ENCODE data around the gene CHURC1.

CHURC1 gene

GRCh38 chr14:64970776-64971477, 56.7 kb downstream of the CHURC1 start:
- peaks cover 9% of the 10 kb centered on the region for H3K4me1 ChIP-seq (ENCODE audit: control insufficient read depth, insufficient read depth, low read length)
- H3K27ac ChIP-seq (ENCODE audit: low read length), result no peak overlapping the region
- H3K27me3 ChIP-seq (ENCODE audit: control insufficient read depth in 1 of 2, insufficient read depth in 2 of 2, low read length in 2 of 2), result peaks cover 0 to 3% of the 10 kb centered on the region in 2 donors
- H3K9ac ChIP-seq (ENCODE audit: low read length in 2 of 2), result peak overlapping the region; percentile 69 to 77
- no peaks in the 10 kb centered on the region for H3K9me3 ChIP-seq (ENCODE audit: control insufficient read depth in 2 of 2, low read length in 2 of 2)
- H3K4me3 ChIP-seq (ENCODE audit: low read length in 2 of 2), result peak overlapping the region; percentile 74 to 77
- H3K36me3 ChIP-seq (ENCODE audit: control insufficient read depth in 2 of 2, insufficient read depth in 2 of 2, low read length in 2 of 2), result no peaks in the 10 kb centered on the region

GRCh38 chr14:64971491-64971942, 57.3 kb downstream of the CHURC1 start:
- Histone ChIP-seq H3K27ac (ENCODE audit: low read length) (no peak overlapping the region), H3K36me3 (ENCODE audit: control insufficient read depth in 2 of 2, insufficient read depth in 2 of 2, low read length in 2 of 2) (no peaks in the 10 kb centered on the region), H3K9me3 (ENCODE audit: control insufficient read depth in 2 of 2, low read length in 2 of 2) (no peaks in the 10 kb centered on the region), H3K4me1 (ENCODE audit: control insufficient read depth, insufficient read depth, low read length) (peaks cover 9% of the 10 kb centered on the region), H3K9ac (ENCODE audit: low read length in 2 of 2) (peak overlapping the region; percentile 69 to 77), H3K4me3 (ENCODE audit: low read length in 2 of 2) (peak overlapping the region; percentile 74 to 77), H3K27me3 (ENCODE audit: control insufficient read depth in 1 of 2, insufficient read depth in 2 of 2, low read length in 2 of 2) (peaks cover 0 to 3% of the 10 kb centered on the region in 2 donors)

GRCh38 chr14:64971943-64972791, 57.9 kb downstream of the CHURC1 start, which contains the start of gene RAB15:
RAB15 (minus strand) TSS chr14:64972336; CDS start chr14:64972076, 260 bp downstream.
- Histone ChIP-seq H3K27ac (ENCODE audit: low read length) (no peak within 1 kb of the TSS), H3K9ac (ENCODE audit: low read length in 2 of 2) (peak within 1 kb of the TSS; percentile 69 to 77), H3K9me3 (ENCODE audit: control insufficient read depth in 2 of 2, low read length in 2 of 2) (no peaks in the 10 kb centered on the region), H3K4me3 (ENCODE audit: low read length in 2 of 2) (peak within 1 kb of the TSS; percentile 74 to 77), H3K4me1 (ENCODE audit: control insufficient read depth, insufficient read depth, low read length) (peaks cover 9% of the 10 kb centered on the region), H3K36me3 (ENCODE audit: control insufficient read depth in 2 of 2, insufficient read depth in 2 of 2, low read length in 2 of 2) (no peaks in the 10 kb centered on the region), H3K27me3 (ENCODE audit: control insufficient read depth in 1 of 2, insufficient read depth in 2 of 2, low read length in 2 of 2) (peaks cover 0 to 3% of the 10 kb centered on the region in 2 donors)

GRCh38 chr14:64973026-64973442, 58.8 kb downstream of the CHURC1 start:
- peaks cover 9% of the 10 kb centered on the region for H3K4me1 ChIP-seq (ENCODE audit: control insufficient read depth, insufficient read depth, low read length)
- no peaks in the 10 kb centered on the region for H3K9me3 ChIP-seq (ENCODE audit: control insufficient read depth in 2 of 2, low read length in 2 of 2)
- H3K27ac ChIP-seq (ENCODE audit: low read length), result no peak overlapping the region
- peaks cover 0 to 3% of the 10 kb centered on the region in 2 donors for H3K27me3 ChIP-seq (ENCODE audit: control insufficient read depth in 1 of 2, insufficient read depth in 2 of 2, low read length in 2 of 2)
- no peak overlapping the region for H3K9ac ChIP-seq (ENCODE audit: low read length in 2 of 2)
- H3K36me3 ChIP-seq (ENCODE audit: control insufficient read depth in 2 of 2, insufficient read depth in 2 of 2, low read length in 2 of 2), result no peaks in the 10 kb centered on the region
- no peak overlapping the region for H3K4me3 ChIP-seq (ENCODE audit: low read length in 2 of 2)

GRCh38 chr14:64973826-64974225, 59.6 kb downstream of the CHURC1 start:
- Histone ChIP-seq H3K9me3 (ENCODE audit: control insufficient read depth in 2 of 2, low read length in 2 of 2) (no peaks in the 10 kb centered on the region), H3K4me3 (ENCODE audit: low read length in 2 of 2) (no peak overlapping the region)

GRCh38 chr14:64974563-64974962, 60.3 kb downstream of the CHURC1 start:
- H3K4me1 ChIP-seq (ENCODE audit: control insufficient read depth, insufficient read depth, low read length), result peaks cover 9% of the 10 kb centered on the region
- H3K36me3 ChIP-seq (ENCODE audit: control insufficient read depth in 2 of 2, insufficient read depth in 2 of 2, low read length in 2 of 2), result no peaks in the 10 kb centered on the region
- H3K27ac ChIP-seq (ENCODE audit: low read length), result no peak overlapping the region
- H3K9ac ChIP-seq (ENCODE audit: low read length in 2 of 2), result no peak overlapping the region
- H3K4me3 ChIP-seq (ENCODE audit: low read length in 2 of 2), result no peak overlapping the region
- peaks cover 0 to 3% of the 10 kb centered on the region in 2 donors for H3K27me3 ChIP-seq (ENCODE audit: control insufficient read depth in 1 of 2, insufficient read depth in 2 of 2, low read length in 2 of 2)
- no peaks in the 10 kb centered on the region for H3K9me3 ChIP-seq (ENCODE audit: control insufficient read depth in 2 of 2, low read length in 2 of 2)

More at GRCh38 chr14:64973826-64974225, 59.6 kb downstream of the CHURC1 start:
- H3K4me1 ChIP-seq (ENCODE audit: control insufficient read depth, insufficient read depth, low read length), result peaks cover 9% of the 10 kb centered on the region
- peaks cover 0 to 3% of the 10 kb centered on the region in 2 donors for H3K27me3 ChIP-seq (ENCODE audit: control insufficient read depth in 1 of 2, insufficient read depth in 2 of 2, low read length in 2 of 2)
- H3K9ac ChIP-seq (ENCODE audit: low read length in 2 of 2), result no peak overlapping the region
- no peak overlapping the region for H3K27ac ChIP-seq (ENCODE audit: low read length)
- no peaks in the 10 kb centered on the region for H3K36me3 ChIP-seq (ENCODE audit: control insufficient read depth in 2 of 2, insufficient read depth in 2 of 2, low read length in 2 of 2)

GRCh38 chr14:64979336-64980074, 65.2 kb downstream of the CHURC1 start:
- no peak overlapping the region for H3K27ac ChIP-seq (ENCODE audit: low read length)
- H3K9me3 ChIP-seq (ENCODE audit: control insufficient read depth in 2 of 2, low read length in 2 of 2), result no peaks in the 10 kb centered on the region
- H3K27me3 ChIP-seq (ENCODE audit: control insufficient read depth in 1 of 2, insufficient read depth in 2 of 2, low read length in 2 of 2), result peaks cover 0 to 2% of the 10 kb centered on the region in 2 donors
- H3K9ac ChIP-seq (ENCODE audit: low read length in 2 of 2), result no peak overlapping the region
- H3K4me1 ChIP-seq (ENCODE audit: control insufficient read depth, insufficient read depth, low read length), result peaks cover 3% of the 10 kb centered on the region
- H3K36me3 ChIP-seq (ENCODE audit: control insufficient read depth in 2 of 2, insufficient read depth in 2 of 2, low read length in 2 of 2), result no peaks in the 10 kb centered on the region
- H3K4me3 ChIP-seq (ENCODE audit: low read length in 2 of 2), result no peak overlapping the region

GRCh38 chr14:64983439-64984310, 69.4 kb downstream of the CHURC1 start:
- Histone ChIP-seq H3K4me1 (ENCODE audit: control insufficient read depth, insufficient read depth, low read length) (peaks cover 16% of the 10 kb centered on the region), H3K27ac (ENCODE audit: low read length) (no peak overlapping the region), H3K9me3 (ENCODE audit: control insufficient read depth in 2 of 2, low read length in 2 of 2) (no peaks in the 10 kb centered on the region), H3K36me3 (ENCODE audit: control insufficient read depth in 2 of 2, insufficient read depth in 2 of 2, low read length in 2 of 2) (no peaks in the 10 kb centered on the region), H3K9ac (ENCODE audit: low read length in 2 of 2) (peak overlapping the region in 1 of 2 donors; percentile 7), H3K27me3 (ENCODE audit: control insufficient read depth in 1 of 2, insufficient read depth in 2 of 2, low read length in 2 of 2) (peaks cover 0 to 2% of the 10 kb centered on the region in 2 donors), H3K4me3 (ENCODE audit: low read length in 2 of 2) (peak overlapping the region; percentile 4 to 54)

Measured in stomach smooth muscle (tissue), 2 donors.